HG03175 (cell line): ENCODE results near the gene GJB3.
"Not testable (repeated sequence)": the region's sequence is repeated elsewhere in the genome, so short reads cannot be mapped to it uniquely, and the experiment has no call there.

Experiments
- ATAC-seq: cut with Tn5 transposase; IDR thresholded peaks from one replicate; pipeline ENCODE4 v1.9.1; 2021; ENCODE audit warnings: mild to moderate bottlenecking, moderate library complexity; ENCODE audit not compliant: unreplicated experiment

The GJB3 gene

DNA sequence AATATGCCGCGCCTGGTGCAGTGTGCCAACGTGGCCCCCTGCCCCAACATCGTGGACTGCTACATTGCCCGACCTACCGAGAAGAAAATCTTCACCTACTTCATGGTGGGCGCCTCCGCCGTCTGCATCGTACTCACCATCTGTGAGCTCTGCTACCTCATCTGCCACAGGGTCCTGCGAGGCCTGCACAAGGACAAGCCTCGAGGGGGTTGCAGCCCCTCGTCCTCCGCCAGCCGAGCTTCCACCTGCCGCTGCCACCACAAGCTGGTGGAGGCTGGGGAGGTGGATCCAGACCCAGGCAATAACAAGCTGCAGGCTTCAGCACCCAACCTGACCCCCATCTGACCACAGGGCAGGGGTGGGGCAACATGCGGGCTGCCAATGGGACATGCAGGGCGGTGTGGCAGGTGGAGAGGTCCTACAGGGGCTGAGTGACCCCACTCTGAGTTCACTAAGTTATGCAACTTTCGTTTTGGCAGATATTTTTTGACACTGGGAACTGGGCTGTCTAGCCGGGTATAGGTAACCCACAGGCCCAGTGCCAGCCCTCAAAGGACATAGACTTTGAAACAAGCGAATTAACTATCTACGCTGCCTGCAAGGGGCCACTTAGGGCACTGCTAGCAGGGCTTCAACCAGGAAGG is 4.3 kb downstream of the GJB3 start:
- ATAC-seq = no peak

DNA sequence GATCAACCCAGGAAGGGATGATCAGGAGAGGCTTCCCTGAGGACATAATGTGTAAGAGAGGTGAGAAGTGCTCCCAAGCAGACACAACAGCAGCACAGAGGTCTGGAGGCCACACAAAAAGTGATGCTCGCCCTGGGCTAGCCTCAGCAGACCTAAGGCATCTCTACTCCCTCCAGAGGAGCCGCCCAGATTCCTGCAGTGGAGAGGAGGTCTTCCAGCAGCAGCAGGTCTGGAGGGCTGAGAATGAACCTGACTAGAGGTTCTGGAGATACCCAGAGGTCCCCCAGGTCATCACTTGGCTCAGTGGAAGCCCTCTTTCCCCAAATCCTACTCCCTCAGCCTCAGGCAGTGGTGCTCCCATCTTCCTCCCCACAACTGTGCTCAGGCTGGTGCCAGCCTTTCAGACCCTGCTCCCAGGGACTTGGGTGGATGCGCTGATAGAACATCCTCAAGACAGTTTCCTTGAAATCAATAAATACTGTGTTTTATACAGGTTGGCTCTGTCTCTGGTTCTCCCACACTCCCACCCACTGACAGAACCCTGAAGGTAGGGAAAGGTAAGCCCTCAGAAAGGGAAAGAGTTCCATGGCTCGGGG is 5.0 kb downstream of the GJB3 start:
- ATAC-seq = no peak

DNA sequence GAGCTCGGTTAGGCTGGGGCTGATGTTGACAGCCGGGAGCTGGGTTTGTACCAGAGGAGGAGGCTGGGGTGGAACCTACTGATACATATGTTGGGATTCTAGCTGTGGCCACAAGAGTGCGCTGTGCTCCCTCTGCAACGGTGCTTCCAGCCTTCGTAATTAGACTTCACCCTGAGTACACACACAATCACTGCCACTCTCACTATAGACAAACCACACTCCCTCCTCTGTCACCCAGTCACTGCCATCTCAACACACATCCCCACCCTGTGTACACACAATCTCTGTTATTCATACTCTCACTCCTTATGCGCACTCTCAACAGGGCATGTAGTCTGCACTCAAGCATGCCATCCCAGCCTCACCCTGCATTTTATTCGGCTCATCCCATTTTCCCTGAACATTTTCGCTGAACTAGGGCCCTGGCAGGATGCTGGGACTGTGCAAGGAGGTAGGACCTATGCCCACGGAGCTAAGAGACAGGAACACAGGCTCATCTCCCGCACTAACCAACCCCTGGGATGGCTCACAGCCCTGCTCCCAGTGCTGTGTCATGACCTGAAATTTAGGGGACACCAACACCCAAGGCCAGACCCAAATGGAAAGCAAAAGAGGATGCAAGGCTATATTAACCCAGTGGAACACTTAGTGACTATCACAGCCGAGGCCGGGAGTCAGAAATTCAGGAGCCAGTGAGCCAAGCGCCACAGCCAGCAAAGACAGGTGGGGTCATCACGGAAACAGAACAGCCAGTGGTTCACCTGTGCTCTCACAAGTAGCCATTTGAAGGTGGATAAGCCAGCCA is 5.7 kb downstream of the GJB3 start:
- no peak for ATAC-seq

DNA sequence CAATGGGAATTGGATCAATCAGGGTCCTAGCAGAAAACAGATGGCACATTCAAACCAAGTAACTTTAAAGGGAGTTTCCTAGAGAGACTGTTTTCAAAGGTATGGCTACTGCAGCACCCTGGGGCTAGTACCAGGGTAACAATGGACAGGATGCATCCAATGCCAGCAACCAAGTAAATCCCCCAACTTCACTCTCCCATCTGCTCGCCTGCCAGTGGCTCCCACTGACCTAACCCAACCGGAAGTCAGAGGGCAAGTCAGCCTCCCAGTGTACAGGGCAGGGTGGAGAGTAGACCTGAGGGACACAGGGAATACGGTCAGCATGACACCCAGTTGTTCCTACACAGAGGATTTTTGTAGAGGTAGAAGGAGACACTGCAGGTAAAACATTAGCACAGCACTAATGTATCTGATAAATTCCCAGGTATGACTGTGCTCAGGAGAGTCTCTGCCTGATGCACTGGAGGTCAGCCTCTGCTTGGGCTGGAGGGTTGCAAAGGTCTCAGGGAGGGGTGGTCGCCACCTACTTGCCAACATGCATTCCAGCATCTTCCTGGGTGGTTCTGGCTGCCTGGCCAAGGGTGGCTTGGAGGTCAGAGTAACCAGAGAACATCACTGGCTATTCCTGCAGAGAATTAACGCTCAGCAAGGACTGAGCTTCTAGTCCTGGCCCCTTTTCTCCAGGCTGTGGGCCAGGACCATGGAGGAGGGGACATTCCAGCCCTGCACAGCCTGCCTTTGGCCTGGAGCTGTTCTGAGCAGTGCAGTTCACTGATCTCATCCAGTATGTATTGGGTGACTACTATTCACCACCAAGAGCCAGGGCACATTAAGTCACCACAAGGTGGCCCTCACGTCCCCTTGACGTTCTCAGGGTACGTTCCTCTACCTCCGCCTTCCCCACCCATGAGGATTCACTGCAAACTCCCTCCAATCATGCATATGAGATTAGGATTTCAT is 6.7 kb downstream of the GJB3 start:
- no peak for ATAC-seq

DNA sequence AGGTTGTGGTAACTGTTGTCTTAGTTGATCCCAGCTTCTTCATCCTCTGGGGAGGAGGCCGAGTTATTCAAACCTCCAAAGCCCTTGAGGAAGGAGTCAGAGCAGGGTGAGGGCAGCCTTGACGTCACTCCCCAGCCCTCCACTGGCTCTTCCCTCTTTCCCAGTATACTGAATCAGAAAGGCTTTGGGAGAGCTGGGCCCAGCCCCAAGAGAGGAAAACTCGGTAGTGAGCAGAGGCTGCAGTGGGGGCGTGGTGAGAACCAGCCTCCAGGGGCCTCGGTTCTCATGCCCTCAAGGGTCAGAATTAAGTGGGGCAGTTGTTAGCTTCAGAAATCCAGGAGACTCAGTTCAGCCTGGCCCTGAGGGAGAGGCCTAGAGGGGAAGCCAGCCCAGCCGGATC is 10.0 kb downstream of the GJB3 start:
- no peak for ATAC-seq

DNA sequence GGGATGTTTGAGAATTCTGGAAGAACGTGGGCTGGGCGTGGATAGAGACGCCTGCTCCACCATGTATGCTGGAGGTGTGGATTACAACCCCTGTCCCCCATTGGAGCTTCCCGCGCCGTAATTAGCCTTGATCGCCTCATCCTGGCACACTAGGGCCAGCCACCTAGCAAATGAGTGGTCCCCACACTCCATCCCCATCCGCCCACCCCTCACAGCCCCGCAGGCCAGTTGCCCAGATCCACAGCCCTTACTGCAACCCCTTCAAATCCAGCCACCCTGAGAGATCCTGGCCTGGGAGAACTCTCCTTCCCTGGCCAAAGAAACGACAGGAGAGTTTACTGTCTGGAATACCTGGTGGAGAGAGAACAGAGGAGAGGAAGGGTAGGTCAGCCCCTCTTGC is 11.4 kb downstream of the GJB3 start:
- ATAC-seq = no peak

DNA sequence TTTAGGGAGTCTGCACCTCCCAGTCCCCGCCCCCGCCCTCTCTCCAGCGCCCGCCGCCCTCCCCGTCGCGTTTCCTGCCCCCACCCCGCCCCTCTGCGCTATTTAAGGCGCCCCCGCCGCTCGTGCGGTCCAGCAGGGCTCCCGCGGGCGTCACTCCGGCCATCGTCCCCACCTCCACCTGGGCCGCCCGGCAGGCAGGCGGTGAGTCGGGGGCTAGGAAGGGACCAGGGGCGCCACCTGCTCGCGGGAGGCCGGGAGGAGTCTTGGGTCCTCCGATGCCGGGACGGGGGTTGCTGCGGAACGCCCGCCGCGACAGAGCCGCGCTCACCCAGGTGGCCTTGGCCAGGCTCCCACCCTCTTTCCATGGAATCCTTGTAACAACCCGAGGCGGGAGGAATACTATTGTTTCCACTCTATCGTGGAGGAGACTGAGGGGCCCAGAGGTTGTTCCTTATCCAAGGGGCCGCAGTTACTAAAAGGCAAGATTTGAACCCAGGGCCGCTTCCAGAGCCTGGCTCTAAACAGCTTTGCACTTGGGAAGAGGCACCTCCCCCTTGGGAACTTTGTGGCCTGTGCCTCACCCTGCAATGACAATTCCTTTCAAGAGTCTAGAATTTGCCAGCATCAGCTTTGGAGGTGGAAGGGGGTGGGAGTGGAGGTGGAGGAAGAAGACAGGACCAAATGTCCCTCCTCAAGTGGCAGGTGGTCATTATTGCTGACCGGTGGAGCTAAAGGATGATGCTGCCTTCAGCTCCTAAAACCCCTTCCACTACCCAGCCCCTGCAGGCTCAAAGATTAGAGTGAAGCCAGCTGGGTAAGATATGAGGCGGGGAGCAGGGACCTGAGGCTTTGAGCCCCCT is 12.1 kb downstream of the GJB3 start, which contains the start of gene GJA4:
TSS of gene GJA4 (plus strand) at position 132 of the 860 bp plus-strand sequence. CDS start 1,215 bp downstream, outside the sequence.
- no peak for ATAC-seq

DNA sequence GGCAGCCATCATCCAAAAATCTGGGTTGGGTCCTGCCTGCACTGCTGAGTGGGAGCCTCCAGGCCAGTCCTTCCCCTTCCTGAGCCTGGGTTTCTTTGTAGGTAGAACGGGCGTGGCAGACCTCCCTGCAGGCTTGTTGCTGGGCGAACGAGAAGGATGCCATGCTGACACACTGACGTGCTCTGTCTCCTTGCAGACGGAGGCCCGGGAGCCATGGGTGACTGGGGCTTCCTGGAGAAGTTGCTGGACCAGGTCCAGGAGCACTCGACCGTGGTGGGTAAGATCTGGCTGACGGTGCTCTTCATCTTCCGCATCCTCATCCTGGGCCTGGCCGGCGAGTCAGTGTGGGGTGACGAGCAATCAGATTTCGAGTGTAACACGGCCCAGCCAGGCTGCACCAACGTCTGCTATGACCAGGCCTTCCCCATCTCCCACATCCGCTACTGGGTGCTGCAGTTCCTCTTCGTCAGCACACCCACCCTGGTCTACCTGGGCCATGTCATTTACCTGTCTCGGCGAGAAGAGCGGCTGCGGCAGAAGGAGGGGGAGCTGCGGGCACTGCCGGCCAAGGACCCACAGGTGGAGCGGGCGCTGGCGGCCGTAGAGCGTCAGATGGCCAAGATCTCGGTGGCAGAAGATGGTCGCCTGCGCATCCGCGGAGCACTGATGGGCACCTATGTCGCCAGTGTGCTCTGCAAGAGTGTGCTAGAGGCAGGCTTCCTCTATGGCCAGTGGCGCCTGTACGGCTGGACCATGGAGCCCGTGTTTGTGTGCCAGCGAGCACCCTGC is 13.2 kb downstream of the GJB3 start:
- no peak for ATAC-seq

DNA sequence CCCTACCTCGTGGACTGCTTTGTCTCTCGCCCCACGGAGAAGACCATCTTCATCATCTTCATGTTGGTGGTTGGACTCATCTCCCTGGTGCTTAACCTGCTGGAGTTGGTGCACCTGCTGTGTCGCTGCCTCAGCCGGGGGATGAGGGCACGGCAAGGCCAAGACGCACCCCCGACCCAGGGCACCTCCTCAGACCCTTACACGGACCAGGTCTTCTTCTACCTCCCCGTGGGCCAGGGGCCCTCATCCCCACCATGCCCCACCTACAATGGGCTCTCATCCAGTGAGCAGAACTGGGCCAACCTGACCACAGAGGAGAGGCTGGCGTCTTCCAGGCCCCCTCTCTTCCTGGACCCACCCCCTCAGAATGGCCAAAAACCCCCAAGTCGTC is 13.8 kb downstream of the GJB3 start:
- no peak for ATAC-seq

DNA sequence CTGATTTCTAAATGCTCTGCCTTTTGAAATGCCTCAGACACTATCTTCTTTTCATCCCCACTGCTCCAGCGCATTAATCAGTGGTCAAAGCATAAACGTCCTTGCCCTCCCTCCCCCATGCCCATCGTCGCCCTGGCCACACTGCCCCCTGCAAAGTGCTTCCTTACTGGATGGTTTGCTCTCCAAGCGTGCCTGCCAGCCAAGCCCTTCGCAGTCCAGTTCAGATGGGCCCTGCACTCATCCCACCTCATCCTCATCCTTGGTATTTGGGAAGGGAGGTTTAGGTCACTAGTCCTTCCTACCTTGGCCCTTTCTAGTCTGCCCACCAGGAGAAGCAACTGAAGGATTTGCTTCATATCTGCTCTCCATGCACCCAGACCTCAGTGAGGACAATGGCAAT is 14.9 kb downstream of the GJB3 start:
- no peak for ATAC-seq

DNA sequence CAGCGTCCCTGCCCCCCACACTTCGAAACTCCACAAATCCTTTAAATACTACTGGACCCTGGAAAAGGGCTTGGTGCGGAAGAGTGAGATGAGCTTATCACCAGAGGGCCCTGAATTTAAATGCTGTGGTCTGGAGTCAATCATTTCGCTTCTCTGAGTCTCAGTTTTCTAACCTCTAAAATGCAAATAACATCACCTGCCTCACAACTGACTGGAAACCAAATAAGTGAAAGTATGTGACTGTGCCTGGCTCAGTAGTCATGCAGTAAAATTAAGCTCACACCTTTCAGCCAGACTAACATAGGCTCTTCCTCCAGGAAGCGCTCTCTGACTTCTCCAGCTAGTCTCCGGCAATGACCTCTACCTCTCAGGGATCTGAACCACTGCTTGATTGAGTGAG is 16.0 kb downstream of the GJB3 start:
- ATAC-seq = peak; percentile 73

DNA sequence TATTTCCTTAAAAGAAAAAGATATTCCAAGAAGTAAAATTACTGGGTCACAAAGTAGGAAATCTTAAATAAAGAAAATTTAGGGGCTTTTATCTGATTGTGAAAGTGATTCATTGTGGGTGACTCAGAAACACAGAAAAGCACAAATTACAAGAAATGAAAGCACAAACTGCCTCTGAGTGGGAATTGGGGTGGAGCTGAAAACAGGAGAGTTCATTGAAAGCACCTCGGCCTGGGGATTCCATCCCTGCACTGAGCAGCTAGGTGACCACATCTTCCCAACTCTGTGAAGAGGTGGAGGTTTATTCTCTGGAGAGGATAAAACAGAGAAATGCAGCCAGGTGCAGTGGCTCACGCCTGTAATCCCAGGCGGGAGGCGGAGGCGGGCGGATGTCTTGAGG is 19.2 kb downstream of the GJB3 start:
- ATAC-seq = no peak

DNA sequence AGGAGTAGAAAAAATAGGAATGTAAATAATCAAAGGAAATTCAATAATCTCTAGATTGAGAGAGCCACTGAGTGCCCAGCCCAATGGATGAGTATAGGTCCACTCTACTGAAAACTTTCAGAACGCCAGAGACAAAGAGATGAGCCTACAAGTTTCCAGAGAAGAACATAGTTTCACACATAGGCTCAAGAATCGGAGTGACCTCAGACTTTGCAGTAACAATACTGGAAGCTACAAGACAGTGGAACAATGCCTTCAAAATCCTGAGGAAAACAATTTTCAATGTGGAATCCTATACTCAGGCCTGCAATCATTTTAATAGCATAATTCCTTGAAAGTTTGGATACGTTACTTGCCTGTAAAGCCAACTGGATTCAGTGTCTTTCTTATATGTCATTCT is 22.8 kb downstream of the GJB3 start:
- ATAC-seq = no peak

DNA sequence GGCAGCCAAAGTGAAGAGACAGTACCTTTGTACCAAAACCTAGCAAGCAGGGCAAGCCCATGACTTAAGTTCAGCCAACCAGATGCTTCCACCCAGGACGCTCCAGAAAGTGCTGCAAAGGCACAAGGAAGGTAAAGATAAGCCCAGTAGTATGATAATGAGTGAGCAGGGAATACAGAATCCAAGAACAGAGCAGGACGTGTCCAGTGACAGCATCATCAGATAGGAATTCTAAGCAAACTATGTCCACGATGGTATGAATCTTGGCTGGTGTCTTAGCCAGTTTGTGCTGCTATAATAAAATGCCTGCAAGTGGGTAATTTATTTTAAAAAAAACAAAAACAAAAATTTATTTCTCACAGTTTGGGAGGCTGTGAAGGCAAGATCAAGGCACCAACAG is 25.4 kb downstream of the GJB3 start:
- ATAC-seq = no peak

DNA sequence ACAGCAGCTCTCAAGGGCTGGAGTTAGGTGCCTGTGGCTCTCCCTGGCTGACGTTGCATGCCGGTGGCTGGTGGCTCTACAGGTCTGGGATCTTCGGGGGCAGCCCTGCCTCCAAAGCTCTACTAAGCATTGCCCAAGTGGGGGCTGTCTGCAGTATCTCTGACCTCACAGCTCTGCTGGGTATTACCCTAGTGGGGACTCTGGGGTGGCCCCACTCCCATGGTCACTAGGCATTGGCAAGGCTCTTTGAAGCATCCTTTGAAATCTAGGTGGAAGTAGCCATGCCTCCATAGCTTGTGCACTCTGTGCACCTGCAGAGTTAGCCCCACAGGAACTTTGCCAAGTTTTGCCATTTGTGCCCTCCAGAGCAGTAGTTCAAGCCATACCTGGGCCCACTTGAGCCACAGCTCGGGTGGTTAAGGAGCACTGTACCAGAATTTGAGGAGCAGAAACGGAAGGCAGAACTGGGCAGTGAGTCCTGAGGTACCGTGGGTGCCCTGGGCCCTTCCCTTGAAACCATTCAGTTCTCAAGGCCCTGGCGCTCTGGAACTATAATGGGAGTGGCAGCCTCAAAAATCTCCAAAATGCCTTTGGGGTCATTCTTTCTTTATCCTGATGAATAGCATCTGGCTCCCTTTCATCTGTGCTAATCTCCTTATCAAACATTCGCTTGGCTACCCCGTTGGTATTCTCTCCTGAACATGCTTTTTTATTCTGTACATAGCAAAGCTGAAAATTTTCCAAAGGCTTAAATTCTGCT is 27.2 kb downstream of the GJB3 start:
- no peak for ATAC-seq

DNA sequence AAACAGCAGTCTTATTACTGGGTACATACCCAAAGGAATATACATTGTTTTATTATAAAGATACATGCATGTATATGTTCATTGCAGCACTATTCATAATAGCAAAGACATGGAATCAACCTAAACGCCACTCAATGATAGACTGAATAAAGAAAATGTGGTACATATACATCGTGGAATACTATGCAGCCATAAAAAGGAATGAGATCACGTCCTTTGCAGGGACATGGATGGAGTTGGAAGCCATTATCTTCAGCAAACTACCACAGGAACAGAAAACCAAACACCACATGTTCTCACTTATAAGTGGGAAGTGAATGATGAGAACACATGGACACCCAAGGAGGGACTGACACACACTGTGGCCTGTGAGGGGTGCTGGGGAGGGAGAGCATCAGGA is 29.8 kb downstream of the GJB3 start:
- not testable (repeated sequence) for ATAC-seq

DNA sequence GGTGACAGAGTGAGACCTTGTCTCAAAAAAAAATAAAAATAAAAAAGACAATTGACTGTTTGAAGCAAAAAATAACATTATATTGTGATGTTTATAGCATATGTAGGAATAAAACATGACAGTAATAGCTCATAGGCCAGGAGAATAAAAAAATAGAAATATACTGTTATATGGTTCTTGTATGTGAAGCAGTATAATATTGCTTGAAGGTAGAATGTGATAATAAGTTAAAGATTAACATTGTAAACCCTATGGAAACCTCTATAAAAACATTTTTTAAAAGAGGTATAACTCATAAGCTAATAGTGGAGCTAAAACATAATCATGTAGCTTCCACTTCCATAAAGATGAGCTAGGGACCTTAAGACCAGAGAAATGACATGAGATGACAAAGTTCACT is 35.3 kb downstream of the GJB3 start:
- ATAC-seq = no peak

DNA sequence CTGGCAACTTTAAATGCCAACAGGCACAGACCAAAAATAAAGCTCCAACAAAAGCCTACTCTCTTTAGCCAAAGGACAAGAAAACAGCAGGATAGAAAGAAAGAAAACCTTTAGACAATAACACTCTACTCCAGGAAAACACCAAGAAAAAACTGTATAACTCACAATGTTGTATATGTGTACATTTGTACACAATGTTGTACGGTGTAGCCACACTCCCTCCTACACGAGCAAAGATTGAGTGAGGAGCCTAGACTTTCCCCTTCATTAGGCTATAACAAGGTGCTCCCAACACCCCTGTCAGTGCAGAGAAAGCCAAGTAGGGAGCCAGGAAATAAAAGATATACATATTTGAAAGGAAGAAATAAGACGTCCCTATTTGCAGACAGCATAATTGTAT is 35.8 kb downstream of the GJB3 start:
- no peak for ATAC-seq

DNA sequence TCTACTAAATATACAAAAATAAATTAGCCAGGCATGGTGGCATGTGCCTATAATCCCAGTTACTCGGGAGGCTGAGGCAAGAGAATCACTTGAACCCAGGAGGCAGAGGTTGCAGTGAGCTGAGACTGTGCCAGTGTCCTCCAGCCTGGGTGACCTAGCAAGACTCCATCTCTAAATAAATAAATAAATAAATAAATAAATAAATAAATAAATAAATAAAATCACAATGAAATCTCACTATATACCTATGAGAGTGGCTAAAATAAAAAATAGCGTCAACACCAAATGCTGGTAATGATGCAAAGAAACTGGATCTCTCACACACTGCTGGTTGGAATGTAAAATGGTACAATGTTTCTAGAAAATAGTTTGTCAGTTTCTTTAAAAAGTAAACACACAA is 37.8 kb downstream of the GJB3 start:
- not testable (repeated sequence) for ATAC-seq
